H1 (cell line): ENCODE measurements around the gene RLBP1. TPM values are rescaled to one million over a fixed set of nuclear protein-coding genes. Genes with fewer than 3 reads are reported as not detected.

Experiments used
- CTCF ChIA-PET: fragments of 300-600 bp; sonication (Branson Sonifier 250); formaldehyde crosslinking; loops from one replicate; lab custom pipeline; 2021; ENCODE audit not compliant: partially characterized antibody; lab: Charles Lee
- POLR2A ChIA-PET: fragments of 300-600 bp; sonication (Branson Sonifier 250); formaldehyde crosslinking; loops from one replicate; lab custom pipeline; 2021; ENCODE audit warnings: inconsistent platforms; ENCODE audit not compliant: partially characterized antibody; lab: Charles Lee
- DNase-seq, 2 experiments: peaks; one replicate each; pipeline versions ENCODE4 v3.0.0 to v3.0.0-alpha.2; 2010 to 2022; ENCODE audit warnings: low spot score in 2 of 2, low read depth in 1 of 2, mixed read lengths in 1 of 2
- FAIRE-seq: peaks from 2 replicates; lab custom pipeline; 2011; peaks lifted over from hg19 to GRCh38; lab: Jason Lieb, UNC
- H2AFZ ChIP-seq: 2 replicates; pipeline ENCODE4 v1.8.1; 2012; ENCODE audit warnings: low read length, inconsistent platforms
- H2AK5ac ChIP-seq: 2 replicates; pipeline ENCODE4 v1.6.1; 2013; ENCODE audit warnings: low read depth, low read length
- H2BK120ac ChIP-seq: replicated peaks from 2 replicates; pipeline ENCODE3; 2013; ENCODE audit warnings: low read depth, low read length, inconsistent platforms
- H2BK12ac ChIP-seq: 2 replicates; pipeline ENCODE4 v1.6.1; 2013; ENCODE audit warnings: low read depth, low read length
- H2BK15ac ChIP-seq: 2 replicates; pipeline ENCODE4 v1.6.1; 2013; ENCODE audit warnings: low read length
- H2BK20ac ChIP-seq: 2 replicates; pipeline ENCODE4 v1.6.1; 2013; ENCODE audit warnings: low read length
- H2BK5ac ChIP-seq: 2 replicates; pipeline ENCODE4 v1.6.1; 2013; ENCODE audit warnings: low read depth, low read length
- H3K14ac ChIP-seq: 2 replicates; pipeline ENCODE4 v1.6.1; 2013; ENCODE audit warnings: inconsistent platforms; ENCODE audit not compliant: insufficient read length
- H3K18ac ChIP-seq: 2 replicates; pipeline ENCODE4 v1.6.1; 2013; ENCODE audit warnings: low read length; ENCODE audit errors: extremely low read depth
- H3K23ac ChIP-seq: 2 replicates; pipeline ENCODE4 v1.6.1; 2013; ENCODE audit warnings: inconsistent platforms; ENCODE audit not compliant: insufficient read length
- H3K23me2 ChIP-seq: 2 replicates; pipeline ENCODE4 v1.6.1; 2013; ENCODE audit warnings: low read depth, low read length
- H3K27ac ChIP-seq: 2 replicates; pipeline ENCODE4 v1.6.1; 2011; ENCODE audit warnings: low read depth, low read length, inconsistent platforms
- H3K27me3 ChIP-seq, 4 experiments: replicated peaks in 1 of 4; 1 replicate in 1 of 4; 2 replicates in 3 of 4; pipeline versions ENCODE4 v1.6.1 to v1.8.1; 2011 to 2013; ENCODE audit warnings: low read length in 3 of 4, mild to moderate bottlenecking in 3 of 4, inconsistent platforms in 2 of 4, mixed read lengths in 2 of 4, moderate library complexity in 1 of 4; ENCODE audit not compliant: control insufficient read depth in 3 of 4, insufficient read depth in 3 of 4; ENCODE audit errors: extremely low read depth in 1 of 4
- H3K36me3 ChIP-seq, 4 experiments: 2 replicates each; pipeline versions ENCODE4 v1.6.1 to v1.8.1; 2011 to 2013; ENCODE audit warnings: mild to moderate bottlenecking in 4 of 4, low read length in 3 of 4, moderate library complexity in 2 of 4, control low read depth in 1 of 4, inconsistent platforms in 1 of 4; ENCODE audit not compliant: insufficient read depth in 4 of 4, control insufficient read depth in 2 of 4
- H3K4ac ChIP-seq: replicated peaks from 2 replicates; pipeline ENCODE3; 2013; ENCODE audit warnings: low read length, low read depth, mixed read lengths, inconsistent platforms; ENCODE audit not compliant: insufficient read length
- H3K4me1 ChIP-seq, 4 experiments: replicated peaks in 1 of 4; 1 replicate in 1 of 4; 2 replicates in 3 of 4; pipeline versions ENCODE4 v1.6.1 to v1.8.1; 2011 to 2013; ENCODE audit warnings: low read length in 3 of 4, inconsistent platforms in 2 of 4, mixed read lengths in 1 of 4; ENCODE audit not compliant: insufficient read depth in 4 of 4, control insufficient read depth in 3 of 4
- H3K4me2 ChIP-seq, 2 experiments: 2 replicates each; pipeline versions ENCODE4 v1.6.1 to v1.8.1; 2011 to 2013; ENCODE audit warnings: low read depth in 2 of 2, low read length in 2 of 2, control low read depth in 1 of 2, inconsistent platforms in 1 of 2, mild to moderate bottlenecking in 1 of 2; ENCODE audit not compliant: insufficient read depth in 1 of 2
- H3K4me3 ChIP-seq, 4 experiments: fragments of 200-600, 300-600 bp in 1 of 4; sonication (generic), shearing (Covaris generic), sonication (Bioruptor Twin) in 1 of 4; 2 replicates each; pipeline versions ENCODE4 v1.5.1 to v1.8.1; 2011 to 2016; ENCODE audit warnings: low read length in 4 of 4, low read depth in 3 of 4, control low read depth in 2 of 4, inconsistent platforms in 2 of 4, mild to moderate bottlenecking in 2 of 4, mixed read lengths in 1 of 4, moderate library complexity in 1 of 4; ENCODE audit not compliant: insufficient read depth in 2 of 4; ENCODE audit errors: extremely low read depth in 1 of 4
- H3K56ac ChIP-seq: replicated peaks from 2 replicates; pipeline ENCODE3; 2013; ENCODE audit warnings: low read depth, mild to moderate bottlenecking, mixed read lengths, low read length, inconsistent platforms; ENCODE audit not compliant: insufficient read length
- H3K79me1 ChIP-seq: 2 replicates; pipeline ENCODE4 v1.6.1; 2013; ENCODE audit warnings: low read depth, low read length, control low read depth
- H3K79me2 ChIP-seq, 2 experiments: 2 replicates each; pipeline versions ENCODE4 v1.6.1 to v1.8.1; 2012 to 2013; ENCODE audit warnings: low read length in 2 of 2, mild to moderate bottlenecking in 2 of 2, inconsistent platforms in 1 of 2; ENCODE audit not compliant: insufficient read depth in 2 of 2, control insufficient read depth in 1 of 2
- H3K9ac ChIP-seq, 4 experiments: replicated peaks in 1 of 4; 1 replicate in 1 of 4; 2 replicates in 3 of 4; pipeline versions ENCODE4 v1.6.1 to v1.8.1; 2011 to 2013; ENCODE audit warnings: low read depth in 3 of 4, low read length in 3 of 4, control low read depth in 2 of 4, mild to moderate bottlenecking in 2 of 4, moderate library complexity in 2 of 4, inconsistent platforms in 1 of 4; ENCODE audit errors: extremely low read depth in 1 of 4
- H3K9me3 ChIP-seq, 2 experiments: 2 replicates each; pipeline versions ENCODE4 v1.6.1 to v1.8.1; 2012 to 2013; ENCODE audit warnings: mild to moderate bottlenecking in 2 of 2, moderate library complexity in 2 of 2, control low read depth in 1 of 2, inconsistent platforms in 1 of 2, low read depth in 1 of 2, low read length in 1 of 2, mixed read lengths in 1 of 2; ENCODE audit not compliant: insufficient read depth in 2 of 2
- H4K20me1 ChIP-seq, 2 experiments: replicated peaks in 1 of 2; 2 replicates each; pipeline versions ENCODE3 to v1.8.1; 2011 to 2013; ENCODE audit warnings: inconsistent platforms in 2 of 2, low read length in 2 of 2, mild to moderate bottlenecking in 1 of 2; ENCODE audit not compliant: insufficient read depth in 2 of 2, control insufficient read depth in 1 of 2
- H4K5ac ChIP-seq: 2 replicates; pipeline ENCODE4 v1.6.1; 2013; ENCODE audit warnings: low read length, low read depth, mixed read lengths, inconsistent platforms; ENCODE audit not compliant: insufficient read length
- H4K8ac ChIP-seq: 2 replicates; pipeline ENCODE4 v1.8.0; 2013; ENCODE audit warnings: mild to moderate bottlenecking, moderate library complexity, low read length, inconsistent platforms; ENCODE audit not compliant: insufficient read depth; ENCODE audit errors: extremely low read depth
- H4K91ac ChIP-seq: replicated peaks from 2 replicates; pipeline ENCODE3; 2013; ENCODE audit warnings: low read length, mixed read lengths, inconsistent platforms; ENCODE audit not compliant: insufficient read length
- CBX8 ChIP-seq: fragments of 300-800, 300-1000 bp; sonication (generic); IDR thresholded peaks from 2 replicates; pipeline ENCODE4 v1.7.1; 2016; ENCODE audit warnings: low read depth, low read length, borderline replicate concordance
- E2F6 ChIP-seq: IDR thresholded peaks from 2 replicates; pipeline ENCODE4 v1.6.1; 2012; ENCODE audit warnings: inconsistent platforms
- EGR1 ChIP-seq: IDR thresholded peaks from 2 replicates; pipeline ENCODE4 v1.6.1; 2011; ENCODE audit warnings: low read depth, low read length, borderline replicate concordance
- HDAC2 ChIP-seq, 2 experiments: fragments of 300-600 bp in 1 of 2; sonication (generic) in 1 of 2; IDR thresholded peaks; 2 replicates each; pipeline ENCODE4 v1.6.1; 2011 to 2012; ENCODE audit warnings: low read depth in 2 of 2, low read length in 2 of 2, mild to moderate bottlenecking in 2 of 2, moderate library complexity in 2 of 2, borderline replicate concordance in 1 of 2, inconsistent platforms in 1 of 2
- HDAC6 ChIP-seq: IDR thresholded peaks from one replicate; pipeline ENCODE4 v1.7.1; 2012; ENCODE audit warnings: low read depth, mild to moderate bottlenecking, inconsistent platforms, low read length, moderate library complexity
- KDM4A ChIP-seq: IDR thresholded peaks from one replicate; pipeline ENCODE4 v1.7.1; 2012; ENCODE audit warnings: low read depth, mild to moderate bottlenecking, moderate library complexity, low read length, inconsistent platforms; ENCODE audit not compliant: severe bottlenecking
- KDM5A ChIP-seq: fragments of 200-600 bp; IDR thresholded peaks from 2 replicates; pipeline ENCODE4 v1.7.1; 2012; ENCODE audit warnings: mild to moderate bottlenecking, low read length, inconsistent platforms, mixed read lengths
- MAFK ChIP-seq: IDR thresholded peaks from 2 replicates; pipeline ENCODE4 v1.6.1; 2012; ENCODE audit warnings: low read depth, mild to moderate bottlenecking, improper control_type of control experiment, low read length
- RBBP5 ChIP-seq: IDR thresholded peaks from 2 replicates; pipeline ENCODE4 v1.7.1; 2012; ENCODE audit warnings: low read depth, mild to moderate bottlenecking, inconsistent platforms, low read length, moderate library complexity, borderline replicate concordance
- RFX5 ChIP-seq: IDR thresholded peaks from 2 replicates; pipeline ENCODE4 v1.6.1; 2011; ENCODE audit warnings: low read depth, low read length, improper control_type of control experiment, borderline replicate concordance
- SIRT6 ChIP-seq: IDR thresholded peaks from one replicate; pipeline ENCODE4 v1.7.1; 2012; ENCODE audit warnings: low read length, inconsistent platforms
- polyA plus RNA-seq, 7 experiments: library from polyadenylated mRNA; depleted of rRNA in 3 of 7; stranded (reverse) in 5 of 7; unstranded in 2 of 7; fragments of >200 nt in 5 of 7; fragments of 200-250 nt in 2 of 7; gene quantifications; 1 replicate in 5 of 7; 2 replicates in 1 of 7; 4 replicates in 1 of 7; pipeline versions ENCODE4 v1.2.1 to v1.2.3, GENCODE V29; 2011 to 2013; ENCODE audit warnings: missing spikeins in 2 of 7, mixed read lengths in 2 of 7
- total RNA-seq: library from RNA; stranded (reverse); fragmentation: NEBNext Ultra II Directional; extraction: Animal tissue kit (Norgen Biotek cat#: 25700); gene quantifications from 2 replicates; pipeline ENCODE4 v1.2.1, GENCODE V29; 2021

RLBP1 gene
- total and polyA plus RNA-seq, 2 of the 8 experiments (the other 6 are each of a cell fraction or from before 2014, with no cell fraction given): 0.05 TPM; not detected in 1

GRCh38 chr15:89208256-89208655, 13.1 kb downstream of the RLBP1 start:
- no peak for DNase-seq
- no peak overlapping the region for H2BK12ac ChIP-seq
- no peak overlapping the region for H2BK15ac ChIP-seq
- no peak overlapping the region for H3K56ac ChIP-seq
- CTCF ChIA-PET: interaction anchor here (1.9 to 3.3 kb wide), 5 partner anchors 9 to 62 kb away, joined by 14 to 36 read pairs (median 19); partner anchors contain the start of gene RLBP1
- TF ChIP-seq SIRT6: no peak
- TF ChIP-seq RBBP5: no peak
- no peak for TF ChIP-seq HDAC2 (IDR thresholded peaks at IDR 0.05; ENCODE audit: borderline replicate concordance in 1 of 2, low read depth in 2 of 2, low read length in 2 of 2)
- no peak for TF ChIP-seq CBX8
- no peak for TF ChIP-seq KDM4A
- no peak for TF ChIP-seq RFX5
- TF ChIP-seq E2F6: no peak
- no peak for TF ChIP-seq EGR1
- no peak for TF ChIP-seq KDM5A
- TF ChIP-seq MAFK: no peak
- TF ChIP-seq HDAC6: no peak
- H3K79me1 ChIP-seq: no peaks in the 10 kb centered on the region
- H3K14ac ChIP-seq: no peak overlapping the region
- H3K27me3 ChIP-seq: no peaks in the 10 kb centered on the region; a peak in 1 of 7 replicates
- H3K36me3 ChIP-seq: no peaks in the 10 kb centered on the region
- no peak overlapping the region for H4K5ac ChIP-seq
- FAIRE-seq: no peak
- H3K4me1 ChIP-seq: no peaks in the 10 kb centered on the region; a peak in 1 of 7 replicates
- no peak overlapping the region for H3K23ac ChIP-seq
- H4K91ac ChIP-seq: no peak overlapping the region
- no peak overlapping the region for H3K4ac ChIP-seq
- H4K8ac ChIP-seq: no peak overlapping the region
- H2BK20ac ChIP-seq: no peak overlapping the region
- no peak overlapping the region for H3K4me2 ChIP-seq
- no peaks in the 10 kb centered on the region for H4K20me1 ChIP-seq
- H2BK120ac ChIP-seq: no peak overlapping the region
- H3K18ac ChIP-seq: no peak overlapping the region
- H2AK5ac ChIP-seq: no peak overlapping the region
- H3K4me3 ChIP-seq: no peak overlapping the region
- H2AFZ ChIP-seq: no peak overlapping the region
- H3K79me2 ChIP-seq: no peaks in the 10 kb centered on the region
- H3K9me3 ChIP-seq: no peaks in the 10 kb centered on the region
- no peak overlapping the region for H3K9ac ChIP-seq
- no peaks in the 10 kb centered on the region for H3K23me2 ChIP-seq
- H2BK5ac ChIP-seq: no peak overlapping the region
- no peak overlapping the region for H3K27ac ChIP-seq
- POLR2A ChIA-PET: no interaction called here
